ENCODE results near the gene EXOC3L4. TPM values are rescaled to one million over a fixed set of nuclear protein-coding genes. Genes with fewer than 3 reads are reported as not detected.

Gene EXOC3L4
- total and polyA plus RNA-seq, 2 of the 8 experiments (the other 6 are each of a cell fraction or from before 2014, with no cell fraction given) = 0.45 to 0.57 TPM

GRCh38 chr14:103102689-103103260 is 8.2 kb downstream of the EXOC3L4 start:
- H2BK20ac ChIP-seq (ENCODE audit: low read length) = no peak overlapping the region
- H4K20me1 ChIP-seq (replicated peaks in 1 of 2; ENCODE audit: control insufficient read depth in 1 of 2, insufficient read depth in 2 of 2, low read length in 2 of 2) = peaks cover 0 to 3% of the 10 kb centered on the region in 2 experiments
- no peak overlapping the region for H3K18ac ChIP-seq (ENCODE audit: extremely low read depth, low read length)
- H3K4me2 ChIP-seq (ENCODE audit: insufficient read depth in 1 of 2, low read depth in 2 of 2, low read length in 2 of 2) = peak overlapping the region in 1 of 2 experiments; percentile 34; a peak in 1 of 4 replicates
- H3K36me3 ChIP-seq (ENCODE audit: control insufficient read depth in 2 of 4, insufficient read depth in 4 of 4, low read length in 3 of 4) = no peaks in the 10 kb centered on the region
- H2BK5ac ChIP-seq (ENCODE audit: low read depth, low read length) = no peak overlapping the region
- no peak overlapping the region for H2AK5ac ChIP-seq (ENCODE audit: low read depth, low read length)
- FAIRE-seq (no peak), DNase-seq (ENCODE audit: low read depth in 1 of 2, low spot score in 2 of 2) (no peak)
- H2BK15ac ChIP-seq (ENCODE audit: low read length) = no peak overlapping the region
- no peak overlapping the region for H3K56ac ChIP-seq (replicated peaks; ENCODE audit: insufficient read length, low read depth, low read length)
- no peaks in the 10 kb centered on the region for H3K9me3 ChIP-seq (ENCODE audit: insufficient read depth in 2 of 2, low read depth in 1 of 2, low read length in 1 of 2)
- H2BK12ac ChIP-seq (ENCODE audit: low read depth, low read length) = peak overlapping the region; percentile 50; the same call in 1 of the 2 replicates
- 72% methylated on average over 39 of the region's 39 CpGs; no CpG with 5 or more reads in 1 of the 2 experiments for WGBS, 2 experiments (ENCODE audit: extremely low coverage in 1 of 2, insufficient coverage in 1 of 2, insufficient read length in 1 of 2, insufficient replicate concordance in 2 of 2, low coverage in 1 of 2, low lambda C conversion rate in 2 of 2, missing lambda C conversion rate in 1 of 2)
- ChIA-PET POLR2A (ENCODE audit: partially characterized antibody) (interaction anchor here (0.7 to 1.3 kb wide), 4 partner anchors 21 to 197 kb away, joined by 3 to 4 read pairs (median 3); partner anchors contain the start of gene TNFAIP2), CTCF (ENCODE audit: partially characterized antibody) (interaction anchor here (0.7 to 10.4 kb wide), 8 partner anchors 18 to 190 kb away, joined by 3 to 276 read pairs (median 50); partner anchors contain the start of genes LBHD2 and TNFAIP2)
- H3K4me1 ChIP-seq (replicated peaks in 1 of 4; ENCODE audit: control insufficient read depth in 3 of 4, insufficient read depth in 4 of 4, low read length in 3 of 4) = peaks cover 0 to 34% (median 14%) of the 10 kb centered on the region in 4 experiments; a peak in 6 of 7 replicates
- TF ChIP-seq EZH2 (IDR thresholded peaks at IDR 0.05; ENCODE audit: low read depth, low read length, severe bottlenecking) (peak; percentile 44), ASH2L (IDR thresholded peaks at IDR 0.05; ENCODE audit: low read length) (no peak)
- H3K27me3 ChIP-seq (replicated peaks in 1 of 4; ENCODE audit: control insufficient read depth in 3 of 4, extremely low read depth in 1 of 4, insufficient read depth in 3 of 4, low read length in 3 of 4) = peaks cover 7 to 42% (median 34%) of the 10 kb centered on the region in 4 experiments
- no peak overlapping the region for H3K9ac ChIP-seq (replicated peaks in 1 of 4; ENCODE audit: extremely low read depth in 1 of 4, low read depth in 3 of 4, low read length in 3 of 4)
- H3K23me2 ChIP-seq (ENCODE audit: low read depth, low read length) = peaks cover 3% of the 10 kb centered on the region; the same call in 1 of the 2 replicates
- H2BK120ac ChIP-seq (replicated peaks; ENCODE audit: low read depth, low read length) = no peak overlapping the region
- peak overlapping the region; percentile 38; the same call in 1 of the 2 replicates for H4K8ac ChIP-seq (ENCODE audit: extremely low read depth, insufficient read depth, low read length)
- H4K91ac ChIP-seq (replicated peaks; ENCODE audit: insufficient read length, low read length) = no peak overlapping the region
- H4K5ac ChIP-seq (ENCODE audit: insufficient read length, low read depth, low read length) = no peak overlapping the region
- H3K4me3 ChIP-seq (ENCODE audit: extremely low read depth in 1 of 4, insufficient read depth in 2 of 4, low read depth in 3 of 4, low read length in 4 of 4) = peak overlapping the region in 1 of 4 experiments; percentile 28; a peak in 1 of 8 replicates
- H3K79me1 ChIP-seq (ENCODE audit: low read depth, low read length) = no peaks in the 10 kb centered on the region
- H3K23ac ChIP-seq (ENCODE audit: insufficient read length) = no peak overlapping the region
- no peak overlapping the region for H3K14ac ChIP-seq (ENCODE audit: insufficient read length)
- H3K79me2 ChIP-seq (ENCODE audit: control insufficient read depth in 1 of 2, insufficient read depth in 2 of 2, low read length in 2 of 2) = no peaks in the 10 kb centered on the region
- H3K4ac ChIP-seq (replicated peaks; ENCODE audit: insufficient read length, low read depth, low read length) = no peak overlapping the region
- H3K27ac ChIP-seq (ENCODE audit: low read depth, low read length) = no peak overlapping the region
- H2AFZ ChIP-seq (ENCODE audit: low read length) = no peak overlapping the region

Measured in H1 (cell line).